HepG2 (cell line): Measurements from ENCODE around the gene TNFRSF6B. TPM values are rescaled to one million over a fixed set of nuclear protein-coding genes. Genes with fewer than 3 reads are reported as not detected.

ENCODE experiments used
- ARNT2 ChIP-seq: sonication (generic); formaldehyde crosslinking; IDR thresholded peaks from 2 replicates; pipeline ENCODE4 v1.8.0; 2022; ENCODE audit warnings: mild to moderate bottlenecking, low read depth, missing genetic modification reagents, moderate library complexity
- FOXC1 ChIP-seq: sonication (generic); formaldehyde crosslinking; IDR thresholded peaks from 2 replicates; pipeline ENCODE4 v1.8.0; 2022; ENCODE audit warnings: mild to moderate bottlenecking, missing genetic modification reagents, borderline replicate concordance
- SETDB1 ChIP-seq: sonication (generic); formaldehyde crosslinking; IDR thresholded peaks from 2 replicates; pipeline ENCODE4 v1.5.1; 2020; ENCODE audit warnings: missing genetic modification reagents, mild to moderate bottlenecking, borderline replicate concordance
- SIN3A ChIP-seq: IDR thresholded peaks from 2 replicates; pipeline ENCODE4 v1.6.1; 2011; ENCODE audit warnings: low read depth, mild to moderate bottlenecking, control low read depth, low read length, borderline replicate concordance
- TEAD3 ChIP-seq: optimal IDR thresholded peaks from 2 replicates; pipeline ENCODE3; 2016; ENCODE audit warnings: borderline replicate concordance
- ZBTB7A ChIP-seq: sonication (generic); formaldehyde crosslinking; IDR thresholded peaks from 2 replicates; pipeline ENCODE4 v1.8.0; 2022; ENCODE audit warnings: mild to moderate bottlenecking, missing genetic modification reagents
- ZNF263 ChIP-seq: sonication (generic); formaldehyde crosslinking; IDR thresholded peaks from 2 replicates; pipeline ENCODE4 v1.4.0; 2020; ENCODE audit warnings: missing genetic modification reagents
- ZNF30 ChIP-seq: sonication (generic); formaldehyde crosslinking; IDR thresholded peaks from 2 replicates; pipeline ENCODE4 v1.5.0; 2020; ENCODE audit warnings: mild to moderate bottlenecking, missing genetic modification reagents
- ZNF343 ChIP-seq: sonication (generic); formaldehyde crosslinking; IDR thresholded peaks from 2 replicates; pipeline ENCODE4 v1.4.0; 2020; ENCODE audit warnings: mild to moderate bottlenecking, missing genetic modification reagents
- ZNF781 ChIP-seq: sonication (generic); formaldehyde crosslinking; IDR thresholded peaks from 2 replicates; pipeline ENCODE4 v1.5.1; 2020; ENCODE audit warnings: borderline replicate concordance, mild to moderate bottlenecking, missing genetic modification reagents; ENCODE audit errors: not compliant biosample characterization
- polyA plus RNA-seq, 8 experiments: library from polyadenylated mRNA; depleted of rRNA in 3 of 8; stranded (reverse) in 7 of 8; unstranded in 1 of 8; fragments of >200 nt; fragmentation: Illumina TruSeq in 4 of 8; extraction: Trizol in 4 of 8; gene quantifications; 2 replicates each; pipeline versions ENCODE4 v1.2.1 to v1.2.3, GENCODE V29; 2011 to 2016; ENCODE audit warnings: low read depth in 4 of 8, missing spikeins in 1 of 8, mixed read lengths in 1 of 8; ENCODE audit not compliant: insufficient read depth in 1 of 8
- total RNA-seq, 5 experiments: library from RNA; depleted of rRNA; stranded (reverse); fragments of >200 nt; fragmentation: Illumina TruSeq; extraction: Trizol; gene quantifications; 2 replicates each; pipeline ENCODE4 v1.2.3, GENCODE V29; 2016; ENCODE audit warnings: low read depth in 1 of 5
- TF ChIP-seq, protein P1 (sequence below): sonication (generic); formaldehyde crosslinking; IDR thresholded peaks from 2 replicates; pipeline ENCODE4 v1.4.0; 2020; ENCODE audit warnings: low read depth, mild to moderate bottlenecking, missing genetic modification reagents
- TF ChIP-seq, protein P2 (sequence below): sonication (generic); formaldehyde crosslinking; IDR thresholded peaks from 2 replicates; pipeline ENCODE4 v1.8.1; 2023; ENCODE audit warnings: mild to moderate bottlenecking, missing genetic modification reagents
- TF ChIP-seq, protein P3 (sequence below): sonication (generic); formaldehyde crosslinking; IDR thresholded peaks from 2 replicates; pipeline ENCODE4 v1.4.0; 2020; ENCODE audit warnings: missing genetic modification reagents
- TF ChIP-seq, protein P4 (sequence below), 2 experiments: sonication (generic) in 1 of 2; formaldehyde crosslinking in 1 of 2; IDR thresholded peaks; 2 replicates each; pipeline versions ENCODE4 v1.5.1 to v1.6.1; 2011 to 2020; ENCODE audit warnings: borderline replicate concordance in 1 of 2, low read depth in 1 of 2, low read length in 1 of 2, mild to moderate bottlenecking in 1 of 2, missing genetic modification reagents in 1 of 2, moderate library complexity in 1 of 2
- TF ChIP-seq, protein P5 (sequence below), 2 experiments: sonication (generic) in 1 of 2; formaldehyde crosslinking in 1 of 2; IDR thresholded peaks; 2 replicates each; pipeline versions ENCODE4 v1.4.0 to v1.6.1; 2018 to 2020; ENCODE audit warnings: missing genetic modification reagents in 2 of 2, borderline replicate concordance in 1 of 2, low read depth in 1 of 2, mild to moderate bottlenecking in 1 of 2, missing biosample characterization in 1 of 2

TNFRSF6B gene
- total and polyA plus RNA-seq, 2 of the 13 experiments (the other 11 are each of a cell fraction or from before 2014, with no cell fraction given) = 0.24 TPM; not detected in 1

DNA sequence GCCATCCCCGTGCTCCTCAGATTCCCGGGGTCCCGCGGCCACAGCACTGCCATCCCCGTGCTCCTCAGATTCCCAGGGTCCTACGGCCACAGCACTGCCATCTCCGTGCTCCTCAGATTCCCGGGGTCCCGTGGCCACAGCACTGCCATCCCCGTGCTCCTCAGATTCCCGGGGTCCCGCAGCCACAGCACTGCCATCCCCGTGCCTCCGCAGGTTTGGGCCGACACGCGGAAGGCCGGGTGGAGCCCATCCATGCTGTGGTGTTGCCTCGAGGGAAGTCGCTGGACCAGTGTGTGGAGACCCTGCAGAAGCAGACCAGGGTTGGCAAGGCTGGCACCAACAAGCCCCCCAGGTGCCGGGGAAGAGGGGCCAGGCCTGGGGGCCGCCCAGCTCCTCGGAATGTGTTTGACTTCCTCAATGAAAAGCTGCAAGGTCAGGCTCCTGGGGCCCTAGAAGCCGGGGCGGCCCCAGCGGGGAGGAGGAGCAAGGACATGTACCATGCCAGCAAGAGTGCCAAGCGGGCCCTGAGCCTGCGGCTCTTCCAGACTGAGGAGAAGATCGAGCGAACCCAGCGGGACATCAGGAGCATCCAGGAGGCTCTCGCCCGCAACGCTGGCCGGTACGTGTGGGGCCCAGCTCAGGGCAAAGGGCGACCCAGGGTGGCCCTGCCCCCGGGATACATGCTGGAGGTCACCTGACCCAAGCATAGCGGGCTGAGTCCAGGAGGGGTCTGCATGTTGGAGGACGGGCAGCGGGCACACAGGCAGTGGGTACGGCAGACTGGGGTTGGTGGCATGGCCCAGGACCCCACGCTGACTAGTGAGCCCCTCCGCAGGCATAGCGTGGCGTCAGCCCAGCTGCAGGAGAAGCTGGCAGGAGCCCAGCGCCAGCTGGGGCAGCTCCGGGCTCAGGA, 38.8 kb downstream of the TNFRSF6B start (continued):
- TF ChIP-seq, protein P1, sequence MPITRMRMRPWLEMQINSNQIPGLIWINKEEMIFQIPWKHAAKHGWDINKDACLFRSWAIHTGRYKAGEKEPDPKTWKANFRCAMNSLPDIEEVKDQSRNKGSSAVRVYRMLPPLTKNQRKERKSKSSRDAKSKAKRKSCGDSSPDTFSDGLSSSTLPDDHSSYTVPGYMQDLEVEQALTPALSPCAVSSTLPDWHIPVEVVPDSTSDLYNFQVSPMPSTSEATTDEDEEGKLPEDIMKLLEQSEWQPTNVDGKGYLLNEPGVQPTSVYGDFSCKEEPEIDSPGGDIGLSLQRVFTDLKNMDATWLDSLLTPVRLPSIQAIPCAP = no peak
- TF ChIP-seq ZNF343 (CRISPR knock-in tag) (peak; percentile 62; the same call in 1 of the 2 replicates), ARNT2 (CRISPR knock-in tag) (no peak), ZNF781 (no peak), ZNF263 (CRISPR knock-in tag) (0 out of 2 replicates have a peak, but pooled peaks have one; percentile 56), SETDB1 (0 out of 2 replicates have a peak, but pooled peaks have one; percentile 65), SIN3A (no peak), ZBTB7A (CRISPR knock-in tag) (0 out of 2 replicates have a peak, but pooled peaks have one; percentile 17), ZNF30 (CRISPR knock-in tag) (peak; percentile 73; the same call in 1 of the 2 replicates), FOXC1 (CRISPR knock-in tag) (no peak), TEAD3 (CRISPR knock-in tag) (peak; percentile 11)
- TF ChIP-seq, protein P2, sequence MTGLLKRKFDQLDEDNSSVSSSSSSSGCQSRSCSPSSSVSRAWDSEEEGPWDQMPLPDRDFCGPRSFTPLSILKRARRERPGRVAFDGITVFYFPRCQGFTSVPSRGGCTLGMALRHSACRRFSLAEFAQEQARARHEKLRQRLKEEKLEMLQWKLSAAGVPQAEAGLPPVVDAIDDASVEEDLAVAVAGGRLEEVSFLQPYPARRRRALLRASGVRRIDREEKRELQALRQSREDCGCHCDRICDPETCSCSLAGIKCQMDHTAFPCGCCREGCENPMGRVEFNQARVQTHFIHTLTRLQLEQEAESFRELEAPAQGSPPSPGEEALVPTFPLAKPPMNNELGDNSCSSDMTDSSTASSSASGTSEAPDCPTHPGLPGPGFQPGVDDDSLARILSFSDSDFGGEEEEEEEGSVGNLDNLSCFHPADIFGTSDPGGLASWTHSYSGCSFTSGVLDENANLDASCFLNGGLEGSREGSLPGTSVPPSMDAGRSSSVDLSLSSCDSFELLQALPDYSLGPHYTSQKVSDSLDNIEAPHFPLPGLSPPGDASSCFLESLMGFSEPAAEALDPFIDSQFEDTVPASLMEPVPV (CRISPR knock-in tag) = 0 out of 2 replicates have a peak, but pooled peaks have one; percentile 22
- TF ChIP-seq, protein P3, sequence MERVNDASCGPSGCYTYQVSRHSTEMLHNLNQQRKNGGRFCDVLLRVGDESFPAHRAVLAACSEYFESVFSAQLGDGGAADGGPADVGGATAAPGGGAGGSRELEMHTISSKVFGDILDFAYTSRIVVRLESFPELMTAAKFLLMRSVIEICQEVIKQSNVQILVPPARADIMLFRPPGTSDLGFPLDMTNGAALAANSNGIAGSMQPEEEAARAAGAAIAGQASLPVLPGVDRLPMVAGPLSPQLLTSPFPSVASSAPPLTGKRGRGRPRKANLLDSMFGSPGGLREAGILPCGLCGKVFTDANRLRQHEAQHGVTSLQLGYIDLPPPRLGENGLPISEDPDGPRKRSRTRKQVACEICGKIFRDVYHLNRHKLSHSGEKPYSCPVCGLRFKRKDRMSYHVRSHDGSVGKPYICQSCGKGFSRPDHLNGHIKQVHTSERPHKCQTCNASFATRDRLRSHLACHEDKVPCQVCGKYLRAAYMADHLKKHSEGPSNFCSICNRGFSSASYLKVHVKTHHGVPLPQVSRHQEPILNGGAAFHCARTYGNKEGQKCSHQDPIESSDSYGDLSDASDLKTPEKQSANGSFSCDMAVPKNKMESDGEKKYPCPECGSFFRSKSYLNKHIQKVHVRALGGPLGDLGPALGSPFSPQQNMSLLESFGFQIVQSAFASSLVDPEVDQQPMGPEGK (CRISPR knock-in tag) = peak; percentile 55; the same call in 1 of the 2 replicates
- TF ChIP-seq, protein P4, sequence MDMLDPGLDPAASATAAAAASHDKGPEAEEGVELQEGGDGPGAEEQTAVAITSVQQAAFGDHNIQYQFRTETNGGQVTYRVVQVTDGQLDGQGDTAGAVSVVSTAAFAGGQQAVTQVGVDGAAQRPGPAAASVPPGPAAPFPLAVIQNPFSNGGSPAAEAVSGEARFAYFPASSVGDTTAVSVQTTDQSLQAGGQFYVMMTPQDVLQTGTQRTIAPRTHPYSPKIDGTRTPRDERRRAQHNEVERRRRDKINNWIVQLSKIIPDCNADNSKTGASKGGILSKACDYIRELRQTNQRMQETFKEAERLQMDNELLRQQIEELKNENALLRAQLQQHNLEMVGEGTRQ (IDR thresholded peaks at IDR 0.05; ENCODE audit: low read depth, low read length) = peak; percentile 42
- TF ChIP-seq, protein P4 (CRISPR knock-in tag; IDR thresholded peaks at IDR 0.05; ENCODE audit: borderline replicate concordance) = peak; percentile 68; the same call in 1 of the 2 replicates
- TF ChIP-seq, protein P5, sequence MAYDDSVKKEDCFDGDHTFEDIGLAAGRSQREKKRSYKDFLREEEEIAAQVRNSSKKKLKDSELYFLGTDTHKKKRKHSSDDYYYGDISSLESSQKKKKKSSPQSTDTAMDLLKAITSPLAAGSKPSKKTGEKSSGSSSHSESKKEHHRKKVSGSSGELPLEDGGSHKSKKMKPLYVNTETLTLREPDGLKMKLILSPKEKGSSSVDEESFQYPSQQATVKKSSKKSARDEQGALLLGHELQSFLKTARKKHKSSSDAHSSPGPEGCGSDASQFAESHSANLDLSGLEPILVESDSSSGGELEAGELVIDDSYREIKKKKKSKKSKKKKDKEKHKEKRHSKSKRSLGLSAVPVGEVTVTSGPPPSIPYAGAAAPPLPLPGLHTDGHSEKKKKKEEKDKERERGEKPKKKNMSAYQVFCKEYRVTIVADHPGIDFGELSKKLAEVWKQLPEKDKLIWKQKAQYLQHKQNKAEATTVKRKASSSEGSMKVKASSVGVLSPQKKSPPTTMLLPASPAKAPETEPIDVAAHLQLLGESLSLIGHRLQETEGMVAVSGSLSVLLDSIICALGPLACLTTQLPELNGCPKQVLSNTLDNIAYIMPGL (CRISPR knock-in tag; IDR thresholded peaks at IDR 0.05; ENCODE audit: borderline replicate concordance in 1 of 2, low read depth in 1 of 2) = no peak
